Colonic mucosa (tissue), 4 donors: ENCODE measurements around the gene MYH8. TPM values are rescaled to one million over a fixed set of nuclear protein-coding genes. Genes with fewer than 3 reads are reported as not detected.

Source experiments
- DNase-seq: peaks from one replicate; pipeline ENCODE4 v3.0.0-alpha.2; 2020
- H3K27ac ChIP-seq: fragments of 200-600 bp; one replicate; pipeline ENCODE4 v1.8.0; 2021
- H3K27me3 ChIP-seq: fragments of 200-600 bp; one replicate; pipeline ENCODE4 v1.8.0; 2021
- H3K36me3 ChIP-seq: fragments of 200-600 bp; one replicate; pipeline ENCODE4 v1.8.0; 2021
- H3K4me1 ChIP-seq: fragments of 200-600 bp; one replicate; pipeline ENCODE4 v1.8.0; 2021; ENCODE audit warnings: mild to moderate bottlenecking
- H3K4me3 ChIP-seq: fragments of 200-600 bp; one replicate; pipeline ENCODE4 v1.8.0; 2021
- H3K9ac ChIP-seq, 2 donors: one replicate each; pipeline ENCODE4 v1.7.0; 2013; ENCODE audit warnings: control low read depth in 2 of 2, low read depth in 2 of 2, low read length in 2 of 2
- H3K9me3 ChIP-seq: fragments of 200-600 bp; one replicate; pipeline ENCODE4 v1.8.0; 2021
- CTCF ChIP-seq: fragments of 200-600 bp; IDR thresholded peaks from one replicate; pipeline ENCODE4 v1.8.0; 2022; ENCODE audit warnings: antibody characterized with exemption, mild to moderate bottlenecking
- intact Hi-C: fragments of 100-400 bp; cut with DNase I; formaldehyde crosslinking; loops from one replicate; pipeline ENCODE4 v1.14.1; 2022
- total RNA-seq, 2 donors: library from RNA; stranded (reverse); fragmentation: NEBNext Ultra II Directional in 1 of 2; extraction: Animal tissue kit (Norgen Biotek cat#: 25700) in 1 of 2; gene quantifications; one replicate each; pipeline ENCODE4 v1.2.1, GENCODE V29; 2021
- donor health status: healthy.
- donor health status: DM: no; HTN: no; CAD: no.
- donor health status: DM: no; HTN: no; CAD: no.

Gene MYH8
- total RNA-seq, 2 donors from 2014 or later: not detected

GRCh38 chr17:10384175-10384574 is 37.6 kb downstream of the MYH8 start:
- H3K36me3 ChIP-seq: no peaks in the 10 kb centered on the region
- no peak overlapping the region for H3K9ac ChIP-seq
- no peaks in the 10 kb centered on the region for H3K4me1 ChIP-seq
- no peak for TF ChIP-seq CTCF
- H3K4me3 ChIP-seq: no peak overlapping the region
- no peak overlapping the region for H3K27ac ChIP-seq
- no peak for DNase-seq
- intact Hi-C loops: no loop called here
- H3K9me3 ChIP-seq: no peaks in the 10 kb centered on the region
- no peaks in the 10 kb centered on the region for H3K27me3 ChIP-seq

GRCh38 chr17:10380631-10381408 is 40.9 kb downstream of the MYH8 start:
- H3K36me3 ChIP-seq: no peaks in the 10 kb centered on the region
- no peak for DNase-seq
- no peaks in the 10 kb centered on the region for H3K9me3 ChIP-seq
- TF ChIP-seq CTCF: no peak
- H3K4me1 ChIP-seq: no peaks in the 10 kb centered on the region
- H3K9ac ChIP-seq: no peak overlapping the region
- H3K27me3 ChIP-seq: no peaks in the 10 kb centered on the region
- intact Hi-C loops: no loop called here
- no peak overlapping the region for H3K27ac ChIP-seq
- no peak overlapping the region for H3K4me3 ChIP-seq

GRCh38 chr17:10372906-10373305 is 48.8 kb downstream of the MYH8 start, which contains the start of gene MYH13:
Gene MYH13 (minus strand): TSS chr17:10373006. CDS start chr17:10364530, 8,476 bp downstream.
- no peak within 1 kb of the TSS for H3K9ac ChIP-seq
- H3K27ac ChIP-seq: no peak within 1 kb of the TSS
- no peaks in the 10 kb centered on the region for H3K36me3 ChIP-seq
- H3K27me3 ChIP-seq: no peaks in the 10 kb centered on the region
- no peak for TF ChIP-seq CTCF
- H3K9me3 ChIP-seq: no peaks in the 10 kb centered on the region
- intact Hi-C loops: no loop called here
- H3K4me3 ChIP-seq: no peak within 1 kb of the TSS
- no peak for DNase-seq
- H3K4me1 ChIP-seq: no peaks in the 10 kb centered on the region

GRCh38 chr17:10370016-10370608 is 51.6 kb downstream of the MYH8 start:
- intact Hi-C loops: no loop called here
- no peaks in the 10 kb centered on the region for H3K4me1 ChIP-seq
- H3K9me3 ChIP-seq: no peaks in the 10 kb centered on the region
- H3K36me3 ChIP-seq: no peaks in the 10 kb centered on the region
- H3K27me3 ChIP-seq: no peaks in the 10 kb centered on the region
- TF ChIP-seq CTCF: no peak
- H3K9ac ChIP-seq: no peak overlapping the region
- no peak for DNase-seq
- no peak overlapping the region for H3K4me3 ChIP-seq
- no peak overlapping the region for H3K27ac ChIP-seq

GRCh38 chr17:10369239-10369638 is 52.5 kb downstream of the MYH8 start:
- H3K9me3 ChIP-seq: no peaks in the 10 kb centered on the region
- no peak overlapping the region for H3K9ac ChIP-seq
- DNase-seq: no peak
- no peak overlapping the region for H3K27ac ChIP-seq
- intact Hi-C loops: no loop called here
- H3K4me1 ChIP-seq: no peaks in the 10 kb centered on the region
- no peak for TF ChIP-seq CTCF
- no peak overlapping the region for H3K4me3 ChIP-seq
- H3K36me3 ChIP-seq: no peaks in the 10 kb centered on the region
- H3K27me3 ChIP-seq: no peaks in the 10 kb centered on the region
